NCI-H524 (cell line): ENCODE measurements around the gene LAMA4.
"Not testable (repeated sequence)": the region's sequence is repeated elsewhere in the genome, so short reads cannot be mapped to it uniquely, and the experiment has no call there.

ENCODE experiments used
- DNase-seq, 2 experiments: peaks; one replicate each; lab custom pipeline; 2025; lab: John Stamatoyannopoulos, UW

Gene LAMA4

GRCh38 chr6:112216662-112217551 is 37.5 kb downstream of the LAMA4 start:
- DNase-seq: peak in 1 of 2 experiments; percentile 10

GRCh38 chr6:112215488-112216284 is 38.7 kb downstream of the LAMA4 start:
- peak in 1 of 2 experiments; percentile 57 for DNase-seq

- peak in 1 of 2 experiments; percentile 32 for DNase-seq
Observed at GRCh38 chr6:112214739-112215269, 39.6 kb downstream of the LAMA4 start.

- DNase-seq: no peak
Observed at GRCh38 chr6:112210852-112211251, 43.5 kb downstream of the LAMA4 start.

GRCh38 chr6:112209131-112209530 is 45.2 kb downstream of the LAMA4 start:
- no peak for DNase-seq

GRCh38 chr6:112207776-112208175 is 46.6 kb downstream of the LAMA4 start:
- no peak for DNase-seq

- DNase-seq: no peak
Observed at GRCh38 chr6:112207131-112207530, 47.2 kb downstream of the LAMA4 start.

- no peak for DNase-seq
Observed at GRCh38 chr6:112206110-112206458, 48.3 kb downstream of the LAMA4 start.

- DNase-seq: no peak
Observed at GRCh38 chr6:112205427-112206109, 48.8 kb downstream of the LAMA4 start.

- DNase-seq: no peak
Observed at GRCh38 chr6:112204350-112204706, 50.0 kb downstream of the LAMA4 start.

GRCh38 chr6:112203577-112204349 is 50.6 kb downstream of the LAMA4 start:
- no peak for DNase-seq

GRCh38 chr6:112202639-112203341 is 51.6 kb downstream of the LAMA4 start:
- DNase-seq: peak; percentile 96 to 97

- not testable (repeated sequence) for DNase-seq
Observed at GRCh38 chr6:112200185-112200914, 54.0 kb downstream of the LAMA4 start.

GRCh38 chr6:112199001-112199403 is 55.4 kb downstream of the LAMA4 start:
- no peak for DNase-seq

- DNase-seq: no peak
Observed at GRCh38 chr6:112198582-112198981, 55.8 kb downstream of the LAMA4 start.

GRCh38 chr6:112197636-112198035 is 56.7 kb downstream of the LAMA4 start:
- DNase-seq: no peak

GRCh38 chr6:112196306-112196705 is 58.1 kb downstream of the LAMA4 start:
- DNase-seq: no peak

GRCh38 chr6:112195166-112195565 is 59.2 kb downstream of the LAMA4 start:
- no peak for DNase-seq

GRCh38 chr6:112194511-112194910 is 59.9 kb downstream of the LAMA4 start:
- no peak for DNase-seq

- DNase-seq: no peak
Observed at GRCh38 chr6:112193535-112194051, 60.8 kb downstream of the LAMA4 start.
